Mammary epithelial cell (primary cell): Measurements from ENCODE around the gene NF2.

Experiments used
- CTCF ChIP-seq, 2 donors: IDR thresholded peaks in 1 of 2; conservative IDR thresholded peaks in 1 of 2; 2 replicates each; pipeline ENCODE4 v1.5.1; 2011 to 2012; ENCODE audit warnings: inconsistent platforms in 2 of 2, low read length in 2 of 2, mild to moderate bottlenecking in 2 of 2, control low read depth in 1 of 2, low read depth in 1 of 2; ENCODE audit not compliant: insufficient read depth in 1 of 2; ENCODE audit errors: extremely low read depth in 1 of 2
- EZH2 ChIP-seq: IDR thresholded peaks from 2 replicates; pipeline ENCODE4 v1.6.1; 2012; ENCODE audit warnings: low read length, inconsistent platforms, borderline replicate concordance

DNA sequence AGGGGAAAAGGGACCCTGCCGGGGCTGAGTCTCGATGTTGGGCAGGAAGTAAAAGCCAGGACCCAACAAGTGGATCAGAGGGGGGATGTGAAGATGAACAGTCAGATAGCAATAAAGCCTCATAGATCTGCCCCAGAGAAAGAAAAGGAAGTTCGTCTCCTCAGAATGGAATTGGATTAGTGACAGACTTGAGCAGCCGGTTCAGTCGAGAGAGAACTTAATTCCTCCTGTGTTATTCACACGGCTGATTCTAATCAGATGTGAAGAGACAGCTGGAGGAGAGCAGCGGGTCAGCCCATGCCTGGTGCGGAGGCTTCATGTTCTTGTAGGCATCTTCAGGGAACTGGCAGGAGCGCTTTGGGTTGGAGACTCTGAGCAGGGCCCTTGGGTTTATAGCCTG, 87.0 kb downstream of the NF2 start:
- TF ChIP-seq CTCF (conservative IDR thresholded peaks at IDR 0.05 in 1 of 2, IDR thresholded peaks at IDR 0.05 in 1 of 2; ENCODE audit: extremely low read depth in 1 of 2, insufficient read depth in 1 of 2, low read depth in 1 of 2, low read length in 2 of 2), result no peak
- TF ChIP-seq EZH2, result no peak
